GM21576 (cell line): Measurements from ENCODE around the gene DNAH1.

Experiments used
- ATAC-seq: cut with Tn5 transposase; IDR thresholded peaks from one replicate; pipeline ENCODE4 v1.9.1; 2021; ENCODE audit warnings: mild to moderate bottlenecking, moderate library complexity; ENCODE audit not compliant: unreplicated experiment

Gene DNAH1

DNA sequence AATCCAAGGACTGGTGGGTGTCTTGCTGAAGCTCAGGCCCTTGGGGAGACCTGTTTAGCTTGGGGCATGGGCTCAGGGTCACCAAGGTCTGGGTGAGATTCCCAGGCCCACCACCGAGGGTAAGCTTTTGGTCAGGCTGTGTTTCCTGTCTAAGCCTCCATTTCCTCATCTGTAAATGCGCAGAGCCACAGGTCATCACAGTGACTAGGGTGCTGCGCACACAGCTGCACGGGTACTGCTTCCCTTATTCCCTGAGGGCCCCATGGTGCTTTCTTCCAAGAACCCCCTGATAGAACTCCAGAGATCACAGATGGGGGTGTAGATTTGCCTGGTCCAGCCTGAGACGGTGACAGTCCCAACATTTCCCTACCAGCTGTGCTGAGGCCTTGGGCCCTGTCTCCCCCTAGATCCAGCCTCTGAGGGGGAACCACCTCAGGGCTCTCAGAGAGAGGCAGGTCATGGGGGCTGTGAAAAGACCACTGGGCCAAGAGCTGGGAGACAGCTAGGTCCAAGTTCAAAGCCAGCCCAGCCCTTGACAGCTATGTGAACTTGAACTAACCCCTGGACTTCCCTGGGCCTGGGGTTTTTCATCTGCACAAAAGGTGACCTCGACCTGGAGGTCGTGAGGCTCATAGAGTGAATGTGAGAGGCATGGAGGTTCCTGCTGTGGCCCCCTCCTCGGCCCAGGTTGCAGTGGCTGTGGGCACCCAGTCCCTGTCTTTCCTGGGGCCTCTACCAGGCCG lies 68.1 kb downstream of the DNAH1 start:
- no peak for ATAC-seq

DNA sequence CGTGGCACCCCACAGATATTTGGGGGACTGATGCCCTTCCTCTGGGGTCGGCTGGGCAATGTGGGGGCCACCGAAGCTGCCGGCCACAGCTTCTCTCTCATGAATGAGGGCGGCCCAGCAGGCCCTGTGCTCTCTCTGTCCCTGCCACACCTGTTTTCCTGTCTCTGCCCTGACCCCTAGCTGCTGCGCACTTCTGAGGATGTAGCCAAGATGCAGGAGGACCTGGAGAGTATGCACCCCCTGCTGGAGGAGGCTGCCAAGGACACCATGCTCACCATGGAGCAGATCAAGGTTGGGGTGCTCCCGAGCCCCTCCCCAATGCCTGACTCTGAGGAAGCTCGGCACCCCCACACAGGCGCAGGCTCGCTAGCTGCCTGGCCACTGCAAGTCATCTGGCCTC lies 69.0 kb downstream of the DNAH1 start:
- no peak for ATAC-seq

DNA sequence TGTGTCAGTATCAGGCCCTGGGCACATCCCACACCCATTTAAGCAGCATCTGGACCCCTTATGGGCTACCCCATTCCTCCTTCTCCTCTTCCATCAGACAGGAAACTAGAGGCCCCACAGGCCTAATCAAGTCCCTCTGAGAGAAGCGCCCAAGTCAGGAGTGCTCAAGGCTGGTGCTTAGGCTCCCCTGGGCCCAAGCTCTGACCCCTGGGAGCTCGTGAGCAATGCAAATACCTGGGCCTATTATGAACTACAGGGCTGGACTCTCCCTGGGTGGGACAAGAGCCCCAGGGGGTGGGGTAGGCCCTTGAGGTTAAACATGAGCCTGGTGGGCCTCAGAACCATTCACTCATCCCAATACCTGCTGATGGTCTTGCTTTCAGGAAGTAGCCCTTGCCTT lies 71.4 kb downstream of the DNAH1 start:
- ATAC-seq, result no peak

DNA sequence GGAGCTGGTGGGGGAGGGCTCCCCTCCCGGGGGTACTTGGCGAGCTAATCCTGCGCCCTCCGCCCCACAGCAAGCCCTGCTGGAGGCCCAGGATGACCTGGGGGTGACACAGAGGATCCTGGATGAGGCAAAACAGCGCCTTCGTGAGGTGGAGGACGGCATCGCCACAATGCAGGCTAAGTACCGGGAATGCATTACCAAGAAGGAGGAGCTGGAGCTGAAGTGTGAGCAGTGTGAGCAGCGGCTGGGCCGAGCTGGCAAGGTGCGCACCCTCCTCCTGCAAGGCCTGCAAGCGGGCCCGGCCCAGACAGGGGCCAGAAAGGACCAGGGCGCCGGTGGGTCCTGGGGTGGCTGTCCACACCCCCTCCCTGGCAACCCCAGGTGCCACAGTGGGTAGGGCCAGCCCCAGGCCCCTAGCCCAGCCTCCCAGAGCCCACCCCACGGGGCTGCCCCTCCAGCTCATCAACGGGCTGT lies 72.3 kb downstream of the DNAH1 start:
- no peak for ATAC-seq

DNA sequence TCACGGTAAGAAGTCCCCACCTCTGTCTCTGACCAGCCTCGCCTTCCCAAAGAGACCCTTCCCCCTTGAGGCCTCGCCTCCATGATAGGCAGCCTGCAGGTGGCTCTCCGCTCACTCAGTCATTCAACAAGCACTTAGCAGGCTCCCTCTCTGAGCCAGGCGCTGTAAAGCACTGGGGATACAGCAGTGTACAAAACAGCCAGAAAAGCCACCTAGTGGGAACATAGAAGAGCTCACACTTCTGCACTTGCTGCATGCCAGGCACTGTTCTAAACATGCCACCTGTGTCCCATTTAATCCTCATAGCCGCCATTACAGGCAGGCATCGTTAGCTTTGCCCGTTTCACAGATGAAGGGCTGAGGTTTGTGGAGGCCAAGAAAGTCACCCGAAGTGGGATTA lies 72.8 kb downstream of the DNAH1 start:
- no peak for ATAC-seq

DNA sequence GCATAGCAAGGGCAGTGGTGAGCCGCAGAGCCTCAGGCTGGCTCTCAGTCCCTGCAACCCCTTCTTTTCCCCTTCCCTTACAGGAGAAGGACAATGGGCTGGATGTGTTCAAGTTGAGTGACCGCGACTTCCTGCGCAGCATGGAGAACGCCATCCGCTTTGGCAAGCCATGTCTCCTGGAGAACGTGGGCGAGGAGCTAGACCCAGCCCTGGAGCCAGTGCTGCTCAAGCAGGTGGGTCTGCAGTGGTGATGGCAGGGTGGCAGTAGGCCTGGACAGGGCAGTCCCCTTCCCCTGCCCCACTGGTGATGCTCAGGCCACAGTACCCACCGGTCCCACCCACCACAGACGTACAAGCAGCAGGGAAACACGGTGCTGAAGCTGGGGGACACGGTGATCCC lies 75.0 kb downstream of the DNAH1 start:
- ATAC-seq, result no peak

DNA sequence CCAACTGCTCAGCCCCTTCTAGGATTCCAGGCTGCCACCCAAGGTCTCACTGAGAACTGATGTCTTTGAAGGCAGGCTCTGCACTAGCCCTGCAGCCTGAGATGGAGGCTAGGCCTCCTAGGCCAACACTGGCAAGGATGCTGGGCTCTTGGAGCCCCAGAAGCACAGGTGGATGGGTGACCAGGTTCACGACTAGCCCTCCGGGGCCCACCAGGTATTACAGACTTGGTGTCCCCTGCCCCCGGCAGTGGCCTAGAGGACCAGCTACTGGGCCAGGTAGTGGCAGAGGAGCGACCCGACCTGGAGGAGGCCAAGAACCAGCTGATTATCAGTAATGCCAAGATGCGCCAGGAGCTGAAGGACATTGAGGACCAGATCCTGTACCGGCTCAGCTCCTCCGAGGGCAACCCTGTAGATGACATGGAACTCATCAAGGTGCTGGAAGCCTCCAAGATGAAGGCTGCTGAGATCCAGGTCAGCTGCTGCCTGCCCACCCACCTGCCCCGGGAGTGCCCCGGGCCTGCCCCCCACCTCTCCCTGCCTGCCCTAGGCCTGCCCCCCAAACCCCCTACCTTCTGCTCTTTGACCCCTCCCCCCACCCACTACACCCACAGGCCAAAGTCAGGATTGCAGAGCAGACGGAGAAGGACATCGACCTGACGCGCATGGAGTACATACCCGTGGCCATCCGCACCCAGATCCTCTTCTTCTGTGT lies 76.3 kb downstream of the DNAH1 start:
- no peak for ATAC-seq

DNA sequence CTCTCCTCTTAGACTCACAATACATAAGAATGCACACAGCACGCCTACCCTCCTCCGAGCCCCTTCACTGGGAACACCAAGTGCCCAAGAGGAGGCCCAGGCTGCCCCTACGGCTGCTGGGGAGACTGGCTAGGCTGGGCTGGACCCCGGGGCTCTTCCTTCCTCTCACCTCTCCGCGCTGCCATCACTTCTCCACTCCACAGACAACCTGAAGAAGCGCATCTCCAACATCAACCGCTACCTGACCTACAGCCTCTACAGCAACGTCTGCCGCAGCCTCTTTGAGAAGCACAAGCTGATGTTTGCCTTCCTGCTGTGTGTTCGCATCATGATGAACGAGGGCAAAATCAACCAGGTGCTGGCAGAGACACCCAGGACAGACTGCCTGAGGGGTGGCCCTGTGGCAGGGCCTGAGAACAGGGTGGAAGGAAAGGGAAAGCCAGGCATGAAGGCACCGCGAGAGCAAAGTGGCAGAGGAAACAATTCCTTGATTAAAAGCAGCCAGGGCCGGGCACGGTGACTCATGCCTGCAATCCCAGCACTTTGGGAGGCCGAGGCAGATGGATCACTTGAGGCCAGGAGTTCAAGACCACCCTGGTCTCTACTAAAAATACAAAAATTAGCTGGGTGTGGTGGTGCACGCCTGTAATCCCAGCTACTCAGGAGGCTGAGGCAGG lies 77.2 kb downstream of the DNAH1 start:
- no peak for ATAC-seq

DNA sequence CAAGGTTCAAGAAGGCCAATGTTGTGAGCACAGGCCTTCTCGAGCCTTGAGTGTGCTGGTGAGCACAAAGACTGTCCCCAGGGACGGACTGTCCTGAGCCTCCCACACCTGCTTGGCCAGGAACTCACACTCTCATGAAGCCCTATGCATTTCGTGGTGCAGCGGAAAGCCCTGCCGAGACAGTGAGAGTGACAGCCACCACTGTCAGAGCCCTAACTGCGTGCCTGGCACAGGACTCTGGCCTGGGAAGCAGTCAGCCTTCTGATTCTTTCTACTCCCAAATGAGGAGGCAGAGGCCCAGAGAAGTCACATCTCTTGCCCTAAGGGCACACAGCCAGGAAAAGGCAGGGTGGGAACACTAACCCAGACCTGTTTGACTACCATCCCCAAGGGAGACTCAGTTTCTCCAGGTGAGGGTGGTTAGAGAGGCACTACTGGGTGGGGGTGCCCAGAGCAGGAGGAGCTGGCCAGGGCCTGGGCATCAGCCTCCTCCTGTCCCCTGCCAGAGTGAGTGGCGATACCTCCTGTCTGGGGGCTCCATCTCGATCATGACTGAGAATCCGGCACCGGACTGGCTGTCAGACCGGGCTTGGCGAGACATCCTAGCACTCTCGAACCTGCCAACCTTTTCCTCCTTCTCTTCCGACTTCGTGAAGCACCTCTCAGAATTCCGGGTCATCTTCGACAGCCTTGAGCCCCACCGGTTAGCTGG lies 78.0 kb downstream of the DNAH1 start:
- ATAC-seq, result no peak

DNA sequence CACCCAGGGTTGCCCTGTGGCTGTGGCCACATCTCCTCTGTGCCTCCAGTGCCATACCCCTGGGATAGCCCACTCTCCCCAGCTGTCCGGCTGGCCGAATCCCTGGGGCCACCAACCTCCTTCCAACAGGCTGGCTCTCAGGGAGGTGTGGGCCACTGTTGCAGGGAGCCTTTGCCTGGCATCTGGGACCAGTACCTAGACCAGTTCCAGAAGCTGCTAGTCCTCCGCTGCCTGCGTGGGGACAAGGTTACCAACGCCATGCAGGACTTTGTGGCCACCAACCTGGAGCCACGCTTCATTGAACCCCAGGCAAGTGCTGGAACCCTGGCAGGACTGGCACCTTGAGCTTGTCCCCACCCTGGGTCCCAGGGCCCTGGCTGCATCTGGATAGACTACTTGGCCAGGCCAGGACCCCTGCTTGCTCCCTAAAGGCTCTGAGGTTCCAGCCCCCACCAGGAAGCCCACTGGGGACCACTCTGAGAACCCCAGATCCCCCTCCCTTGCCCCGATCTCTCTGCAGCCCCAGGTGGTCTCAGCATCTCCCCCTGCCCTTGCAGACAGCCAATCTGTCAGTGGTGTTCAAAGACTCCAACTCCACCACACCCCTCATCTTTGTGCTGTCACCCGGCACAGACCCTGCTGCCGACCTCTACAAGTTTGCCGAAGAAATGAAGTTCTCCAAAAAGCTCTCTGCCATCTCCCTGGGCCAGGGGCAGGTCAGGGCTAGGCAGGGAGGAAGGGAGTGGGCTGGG lies 78.8 kb downstream of the DNAH1 start:
- ATAC-seq, result no peak

DNA sequence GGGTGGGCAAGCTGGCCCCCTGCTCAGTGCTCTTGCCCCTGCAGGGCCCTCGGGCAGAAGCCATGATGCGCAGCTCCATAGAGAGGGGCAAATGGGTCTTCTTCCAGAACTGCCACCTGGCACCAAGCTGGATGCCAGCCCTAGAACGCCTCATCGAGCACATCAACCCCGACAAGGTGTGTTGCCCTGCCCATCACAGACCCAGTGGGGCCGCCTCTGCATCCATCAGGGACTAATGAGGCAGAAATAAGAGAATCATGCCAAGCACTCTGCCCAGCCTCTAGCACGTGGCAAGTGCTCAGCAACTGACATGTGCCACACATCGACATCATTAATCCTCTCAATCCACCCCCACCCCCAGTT lies 79.4 kb downstream of the DNAH1 start:
- ATAC-seq, result no peak

DNA sequence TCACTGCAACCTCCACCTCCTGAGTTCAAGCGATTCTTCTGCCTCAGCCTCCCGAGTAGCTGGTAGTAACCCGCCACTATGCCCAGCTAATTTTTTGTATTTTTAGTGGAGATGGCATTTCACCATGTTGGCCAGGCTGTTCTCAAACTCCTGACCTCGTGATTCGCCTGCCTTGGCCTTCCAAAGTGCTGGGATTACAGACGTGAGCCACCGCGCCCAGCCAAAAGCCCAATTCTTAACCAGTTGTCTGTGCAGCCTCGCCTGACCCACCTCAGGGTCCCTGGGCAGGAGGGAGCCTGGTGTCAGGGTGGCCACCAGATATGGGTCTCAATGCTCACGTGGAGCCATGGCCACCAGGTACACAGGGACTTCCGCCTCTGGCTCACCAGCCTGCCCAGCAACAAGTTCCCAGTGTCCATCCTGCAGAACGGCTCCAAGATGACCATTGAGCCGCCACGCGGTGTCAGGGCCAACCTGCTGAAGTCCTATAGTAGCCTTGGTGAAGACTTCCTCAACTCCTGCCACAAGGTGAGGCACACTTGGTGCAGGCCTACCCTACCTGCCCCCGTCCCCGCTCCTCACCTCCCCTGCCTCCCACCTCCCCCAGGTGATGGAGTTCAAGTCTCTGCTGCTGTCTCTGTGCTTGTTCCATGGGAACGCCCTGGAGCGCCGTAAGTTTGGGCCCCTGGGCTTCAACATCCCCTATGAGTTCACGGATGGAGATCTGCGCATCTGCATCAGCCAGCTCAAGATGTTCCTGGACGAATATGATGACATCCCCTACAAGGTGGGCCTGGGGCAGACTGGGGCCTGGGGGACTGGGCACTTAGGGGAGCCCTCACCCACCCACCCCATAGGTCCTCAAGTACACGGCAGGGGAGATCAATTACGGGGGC lies 80.1 kb downstream of the DNAH1 start:
- ATAC-seq, result no peak

DNA sequence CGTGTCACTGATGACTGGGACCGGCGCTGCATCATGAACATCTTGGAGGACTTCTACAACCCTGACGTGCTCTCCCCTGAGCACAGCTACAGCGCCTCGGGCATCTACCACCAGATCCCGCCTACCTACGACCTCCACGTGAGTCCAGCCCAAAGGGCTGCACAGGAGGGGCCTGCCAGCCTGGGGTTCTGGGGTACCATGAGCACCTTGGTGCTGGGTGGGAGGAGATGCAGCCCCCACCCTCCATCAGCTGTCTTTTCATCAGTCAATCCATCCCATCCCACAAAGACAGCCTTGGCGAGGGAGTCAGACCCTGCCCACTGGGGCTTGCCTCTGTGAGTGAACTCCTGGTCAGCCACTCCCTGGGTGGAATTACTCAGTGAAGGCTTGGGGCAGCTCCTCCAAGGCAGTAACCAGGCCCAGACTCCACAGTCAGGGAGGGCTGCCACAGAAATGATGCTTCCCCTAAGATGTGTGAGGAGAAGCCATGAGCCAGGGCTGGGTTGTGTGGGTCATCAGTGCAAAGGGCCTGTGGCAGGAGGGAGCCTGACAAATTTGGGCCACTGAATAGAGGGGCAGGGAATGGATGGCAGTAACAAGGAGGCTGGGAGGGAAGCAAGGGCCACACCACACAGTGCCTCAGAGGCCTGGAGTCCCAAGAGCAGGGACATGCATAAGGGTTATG lies 80.9 kb downstream of the DNAH1 start:
- no peak for ATAC-seq

DNA sequence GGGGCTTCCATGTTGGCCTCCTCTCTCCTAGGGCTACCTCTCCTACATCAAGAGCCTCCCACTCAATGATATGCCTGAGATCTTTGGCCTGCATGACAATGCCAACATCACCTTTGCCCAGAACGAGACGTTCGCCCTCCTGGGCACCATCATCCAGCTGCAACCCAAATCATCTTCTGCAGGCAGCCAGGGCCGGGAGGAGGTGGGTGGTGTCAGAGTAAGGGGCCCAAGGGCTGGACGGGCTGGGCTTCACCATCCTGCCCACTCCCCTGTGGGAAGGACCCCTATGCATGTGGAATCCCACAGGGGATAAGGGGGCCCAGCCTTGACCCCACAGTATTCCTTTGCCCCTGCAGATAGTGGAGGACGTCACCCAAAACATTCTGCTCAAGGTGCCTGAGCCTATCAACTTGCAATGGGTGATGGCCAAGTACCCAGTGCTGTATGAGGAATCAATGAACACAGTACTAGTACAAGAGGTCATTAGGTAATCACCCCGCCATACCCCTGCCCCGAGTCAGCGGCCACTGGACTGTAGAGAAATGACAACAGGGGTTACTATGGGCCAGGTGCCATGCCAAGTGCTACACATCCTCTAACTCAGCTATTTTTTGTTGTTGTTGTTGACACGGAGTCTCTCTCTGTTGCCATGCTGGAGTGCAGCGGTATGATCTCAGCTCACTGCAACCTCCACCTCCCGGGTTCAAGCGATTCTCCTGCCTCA lies 81.7 kb downstream of the DNAH1 start:
- ATAC-seq, result no peak

DNA sequence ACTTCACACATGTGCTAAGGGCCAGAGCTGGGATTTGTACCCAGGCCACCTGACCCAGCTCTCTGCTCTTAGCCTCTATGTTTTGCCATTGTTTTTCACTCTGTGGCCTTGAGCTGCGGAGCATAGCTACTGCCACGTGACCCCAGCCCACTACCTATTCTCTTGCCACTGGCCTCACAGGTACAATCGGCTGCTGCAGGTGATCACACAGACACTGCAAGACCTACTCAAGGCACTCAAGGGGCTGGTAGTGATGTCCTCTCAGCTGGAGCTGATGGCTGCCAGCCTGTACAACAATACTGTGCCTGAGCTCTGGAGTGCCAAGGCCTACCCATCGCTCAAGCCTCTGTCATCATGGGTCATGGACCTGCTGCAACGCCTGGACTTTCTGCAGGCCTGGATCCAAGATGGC lies 82.6 kb downstream of the DNAH1 start:
- ATAC-seq, result no peak

DNA sequence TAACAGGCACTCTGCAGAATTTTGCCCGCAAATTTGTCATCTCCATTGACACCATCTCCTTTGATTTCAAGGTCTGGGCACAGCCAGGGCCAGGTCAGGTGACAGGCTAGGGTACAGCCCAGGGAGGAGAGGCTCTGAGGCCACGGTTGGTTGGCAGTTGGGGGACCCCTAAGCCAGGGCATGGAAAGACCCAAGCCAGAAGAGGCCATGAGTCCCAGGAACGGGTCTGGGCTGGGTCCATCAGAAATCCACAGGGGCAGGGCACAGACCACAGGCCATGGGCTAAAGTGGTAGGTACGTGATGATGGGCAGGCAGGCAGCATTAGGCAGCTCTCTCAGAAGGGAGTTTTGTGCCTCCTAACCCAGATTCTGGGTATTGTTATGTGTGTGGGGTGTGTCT lies 83.0 kb downstream of the DNAH1 start:
- no peak for ATAC-seq

DNA sequence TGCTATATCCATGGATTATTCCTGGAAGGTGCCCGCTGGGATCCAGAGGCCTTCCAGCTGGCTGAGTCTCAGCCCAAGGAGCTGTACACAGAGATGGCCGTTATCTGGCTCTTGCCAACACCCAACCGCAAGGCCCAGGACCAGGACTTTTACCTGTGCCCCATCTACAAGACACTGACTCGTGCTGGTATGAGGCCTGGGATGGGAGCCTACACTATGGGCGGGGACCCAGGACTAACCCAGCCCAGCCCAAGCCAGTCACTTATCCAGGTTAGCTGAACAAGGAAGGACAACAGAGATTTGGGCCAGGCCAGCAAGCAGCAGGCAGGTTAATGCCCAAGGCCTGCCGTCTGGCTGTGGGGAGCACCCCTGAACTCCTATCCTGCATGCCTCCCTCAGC lies 83.5 kb downstream of the DNAH1 start:
- no peak for ATAC-seq

DNA sequence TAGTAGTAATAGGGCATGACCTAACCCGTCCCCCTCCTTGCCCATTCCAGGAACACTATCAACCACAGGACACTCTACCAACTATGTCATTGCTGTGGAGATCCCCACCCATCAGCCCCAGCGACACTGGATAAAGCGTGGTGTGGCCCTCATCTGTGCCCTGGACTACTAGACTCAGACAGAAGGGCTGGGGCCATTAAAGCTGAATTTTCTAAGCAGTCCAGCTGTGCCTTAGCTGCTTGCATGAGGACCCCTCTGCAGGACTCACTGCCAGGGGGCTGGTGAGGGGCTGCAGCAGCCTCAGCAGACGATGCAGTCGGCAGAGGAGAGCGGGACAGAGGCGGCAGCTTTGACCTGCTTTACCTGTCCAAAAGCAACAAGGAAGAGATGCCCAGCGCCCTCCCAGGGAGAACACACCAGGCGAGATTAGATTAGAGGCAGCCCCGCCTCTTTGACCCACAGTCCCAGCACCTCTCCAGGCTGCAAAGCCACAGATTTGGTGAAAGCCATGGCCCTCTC lies 84.2 kb downstream of the DNAH1 start:
- no peak for ATAC-seq
